Measurements from ENCODE around the gene ATG7. TPM values are rescaled to one million over a fixed set of nuclear protein-coding genes. Genes with fewer than 3 reads are reported as not detected.

Gene ATG7
- polyA plus RNA-seq, 1 donor (not counting 4 experiments of a cell fraction or from before 2014, with no cell fraction given): 27.9 TPM

DNA sequence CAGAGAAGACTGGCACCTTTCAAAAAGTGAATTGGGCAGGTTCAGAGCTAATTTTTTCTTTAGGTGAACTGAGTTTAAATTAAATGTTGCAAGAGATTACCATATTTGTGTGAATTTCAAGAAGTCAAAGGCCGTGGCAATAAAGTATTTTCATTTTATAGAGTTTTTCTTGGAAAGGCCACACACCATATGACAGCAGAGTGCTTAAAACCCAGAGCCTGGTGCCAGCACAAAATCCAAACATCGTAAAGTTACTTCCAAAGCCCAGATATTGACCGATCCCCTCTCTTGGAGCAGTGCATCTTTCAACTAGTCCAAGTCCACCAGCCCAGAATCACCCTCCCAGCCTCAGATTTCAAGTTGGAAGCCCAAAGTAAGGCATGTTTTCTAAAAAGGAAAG is 207.0 kb downstream of the ATG7 start:
- Histone ChIP-seq H3K4me1 (ENCODE audit: control insufficient read depth, extremely low read depth, insufficient read depth, low read length) (peaks cover 25% of the 10 kb centered on the region), H3K9ac (ENCODE audit: control insufficient read depth, extremely low read depth, insufficient read depth, low read length) (peak overlapping the region; percentile 16), H3K4me2 (ENCODE audit: control insufficient read depth, extremely low read depth, insufficient read depth, low read depth, low read length) (peak overlapping the region; percentile 91), H3K27me3 (ENCODE audit: control insufficient read depth, extremely low read depth, insufficient read depth, low read length) (no peaks in the 10 kb centered on the region), H4K20me1 (ENCODE audit: control insufficient read depth, extremely low read depth, insufficient read depth, low read length) (no peaks in the 10 kb centered on the region), H3K9me1 (ENCODE audit: control insufficient read depth, extremely low read depth, insufficient read depth, low read length) (no peaks in the 10 kb centered on the region), H3K36me3 (ENCODE audit: control insufficient read depth in 2 of 2, extremely low read depth in 1 of 2, insufficient read depth in 2 of 2, low read length in 2 of 2) (peaks cover 0 to 2% of the 10 kb centered on the region in 2 experiments), H3K4me3 (ENCODE audit: control insufficient read depth in 2 of 3, extremely low read depth in 1 of 3, insufficient read depth in 2 of 3, low read depth in 1 of 3, low read length in 3 of 3) (no peak overlapping the region), H2AFZ (ENCODE audit: control insufficient read depth, low read length) (no peak overlapping the region), H3K27ac (ENCODE audit: control insufficient read depth, insufficient read depth, low read length) (peak overlapping the region; percentile 93), H3K79me2 (ENCODE audit: control insufficient read depth, insufficient read depth, low read length) (no peaks in the 10 kb centered on the region), H3K9me3 (ENCODE audit: control insufficient read depth, low read depth, low read length) (no peaks in the 10 kb centered on the region)
- TF ChIP-seq, protein P1, sequence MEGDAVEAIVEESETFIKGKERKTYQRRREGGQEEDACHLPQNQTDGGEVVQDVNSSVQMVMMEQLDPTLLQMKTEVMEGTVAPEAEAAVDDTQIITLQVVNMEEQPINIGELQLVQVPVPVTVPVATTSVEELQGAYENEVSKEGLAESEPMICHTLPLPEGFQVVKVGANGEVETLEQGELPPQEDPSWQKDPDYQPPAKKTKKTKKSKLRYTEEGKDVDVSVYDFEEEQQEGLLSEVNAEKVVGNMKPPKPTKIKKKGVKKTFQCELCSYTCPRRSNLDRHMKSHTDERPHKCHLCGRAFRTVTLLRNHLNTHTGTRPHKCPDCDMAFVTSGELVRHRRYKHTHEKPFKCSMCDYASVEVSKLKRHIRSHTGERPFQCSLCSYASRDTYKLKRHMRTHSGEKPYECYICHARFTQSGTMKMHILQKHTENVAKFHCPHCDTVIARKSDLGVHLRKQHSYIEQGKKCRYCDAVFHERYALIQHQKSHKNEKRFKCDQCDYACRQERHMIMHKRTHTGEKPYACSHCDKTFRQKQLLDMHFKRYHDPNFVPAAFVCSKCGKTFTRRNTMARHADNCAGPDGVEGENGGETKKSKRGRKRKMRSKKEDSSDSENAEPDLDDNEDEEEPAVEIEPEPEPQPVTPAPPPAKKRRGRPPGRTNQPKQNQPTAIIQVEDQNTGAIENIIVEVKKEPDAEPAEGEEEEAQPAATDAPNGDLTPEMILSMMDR (optimal IDR thresholded peaks at IDR 0.05 in 1 of 3, IDR thresholded peaks at IDR 0.05 in 1 of 3, conservative IDR thresholded peaks at IDR 0.05 in 1 of 3; ENCODE audit: extremely low read depth in 1 of 3, insufficient read depth in 2 of 3, low read length in 3 of 3): no peak
- no peak for TF ChIP-seq EZH2 (IDR thresholded peaks at IDR 0.05; ENCODE audit: low read length)
- DNase-seq (ENCODE audit: low read depth, low spot score) (no peak), FAIRE-seq (no peak)
- dilution Hi-C loops (cut with MboI; ENCODE audit: extremely low pct_ligation_motif_present, low sequenced_read_pairs): no loop called here

- H3K4me1 ChIP-seq (ENCODE audit: control insufficient read depth, extremely low read depth, insufficient read depth, low read length): peaks cover 25% of the 10 kb centered on the region
- no peaks in the 10 kb centered on the region for H3K9me3 ChIP-seq (ENCODE audit: control insufficient read depth, low read depth, low read length)
- no peak overlapping the region for H2AFZ ChIP-seq (ENCODE audit: control insufficient read depth, low read length)
- H3K9ac ChIP-seq (ENCODE audit: control insufficient read depth, extremely low read depth, insufficient read depth, low read length): no peak overlapping the region
- dilution Hi-C loops (cut with MboI; ENCODE audit: extremely low pct_ligation_motif_present, low sequenced_read_pairs): no loop called here
- FAIRE-seq (no peak), DNase-seq (ENCODE audit: low read depth, low spot score) (no peak)
- TF ChIP-seq, protein P1 (optimal IDR thresholded peaks at IDR 0.05 in 1 of 3, IDR thresholded peaks at IDR 0.05 in 1 of 3, conservative IDR thresholded peaks at IDR 0.05 in 1 of 3; ENCODE audit: extremely low read depth in 1 of 3, insufficient read depth in 2 of 3, low read length in 3 of 3): no peak
- TF ChIP-seq EZH2 (IDR thresholded peaks at IDR 0.05; ENCODE audit: low read length): no peak
- H3K36me3 ChIP-seq (ENCODE audit: control insufficient read depth in 2 of 2, extremely low read depth in 1 of 2, insufficient read depth in 2 of 2, low read length in 2 of 2): peaks cover 0 to 2% of the 10 kb centered on the region in 2 experiments
- no peaks in the 10 kb centered on the region for H3K9me1 ChIP-seq (ENCODE audit: control insufficient read depth, extremely low read depth, insufficient read depth, low read length)
- no peaks in the 10 kb centered on the region for H4K20me1 ChIP-seq (ENCODE audit: control insufficient read depth, extremely low read depth, insufficient read depth, low read length)
- H3K27ac ChIP-seq (ENCODE audit: control insufficient read depth, insufficient read depth, low read length): no peak overlapping the region
- no peaks in the 10 kb centered on the region for H3K27me3 ChIP-seq (ENCODE audit: control insufficient read depth, extremely low read depth, insufficient read depth, low read length)
- H3K79me2 ChIP-seq (ENCODE audit: control insufficient read depth, insufficient read depth, low read length): no peaks in the 10 kb centered on the region
- no peak overlapping the region for H3K4me3 ChIP-seq (ENCODE audit: control insufficient read depth in 2 of 3, extremely low read depth in 1 of 3, insufficient read depth in 2 of 3, low read depth in 1 of 3, low read length in 3 of 3)
- H3K4me2 ChIP-seq (ENCODE audit: control insufficient read depth, extremely low read depth, insufficient read depth, low read depth, low read length): no peak overlapping the region
These were observed 208.6 kb downstream of the ATG7 start for GRCh38 chr3:11480663-11481298.

Measured in keratinocyte (primary cell).